Pancreas (tissue), 10 donors: ENCODE results near the gene NAIF1. TPM values are rescaled to one million over a fixed set of nuclear protein-coding genes. Genes with fewer than 3 reads are reported as not detected.

Source experiments
- ATAC-seq, 4 donors: fragments of 200-7000 bp; cut with Tn5 transposase; one replicate each; pipeline versions ENCODE4 v1.8.0 to v1.9.1; 2020; ENCODE audit warnings: mild to moderate bottlenecking in 4 of 4, moderate library complexity in 4 of 4
- DNase-seq, 6 donors: peaks; one replicate each; pipeline ENCODE4 v3.0.0-alpha.2; 2020
- FAIRE-seq: peaks from 2 replicates; lab custom pipeline; 2012; peaks lifted over from hg19 to GRCh38; lab: Jason Lieb, UNC
- H3K27ac ChIP-seq, 4 donors: fragments of 200-600 bp; sonication (generic); 1 replicate in 3 of 4; 2 replicates in 1 of 4; pipeline versions ENCODE4 v1.5.0 to v1.8.0; 2020
- H3K27me3 ChIP-seq, 4 donors: fragments of 200-600 bp; one replicate each; pipeline ENCODE4 v1.8.0; 2021
- H3K36me3 ChIP-seq, 3 donors: fragments of 200-600 bp; sonication (generic) in 1 of 3; one replicate each; pipeline versions ENCODE4 v1.5.0 to v1.8.0; 2020 to 2021
- H3K4me1 ChIP-seq, 3 donors: fragments of 200-600 bp; one replicate each; pipeline ENCODE4 v1.8.0; 2021
- H3K4me3 ChIP-seq, 4 donors: fragments of 200-600 bp; sonication (generic) in 2 of 4; one replicate each; pipeline versions ENCODE4 v1.5.0 to v1.8.0; 2020 to 2021
- H3K9me3 ChIP-seq, 4 donors: fragments of 200-600 bp; one replicate each; pipeline ENCODE4 v1.8.0; 2021
- CTCF ChIP-seq, 4 donors: fragments of 200-600 bp; sonication (generic) in 3 of 4; IDR thresholded peaks; one replicate each; pipeline versions ENCODE4 v1.5.0 to v1.8.0; 2021; ENCODE audit warnings: antibody characterized with exemption in 4 of 4
- WGBS, 2 donors: extraction: QIAGEN DNeasy Blood & Tissue Kit; methylation state at CpG; one replicate each; pipeline ENCODE4 v1.1.7; 2013; 5-methylcytosine and 5-hydroxymethylcytosine counted together
- intact Hi-C, 3 donors: fragments of 100-400 bp; cut with DNase I; formaldehyde crosslinking; loops; one replicate each; pipeline versions ENCODE4 v1.11.1 to v1.14.2; 2022
- polyA plus RNA-seq, 2 donors: library from polyadenylated mRNA; stranded (reverse); fragments of 200-250 nt; gene quantifications; one replicate each; pipeline ENCODE4 v1.2.3, GENCODE V29; 2013
- total RNA-seq, 6 donors: library from RNA; stranded (reverse); fragmentation: NEBNext Ultra II Directional in 4 of 6; extraction: Animal tissue kit (Norgen Biotek cat#: 25700) in 4 of 6; gene quantifications; one replicate each; pipeline versions ENCODE4 v1.2.1 to v1.2.4, GENCODE V29; 2021 to 2023
- donor health status: healthy with polysubstance abuse.
- donor health status: DM: no; HTN: no; CAD: no; lungs with moderate emphysema.
- donor health status: DM: no; HTN: no; CAD: no.
- donor health status: control.
- donor health status: control.
- donor health status: Bipolar disorder and iron deficiency.
- donor health status: DM: yes; HTN: yes; CAD: no.
- donor health status: DM: no; HTN: no; CAD: no.
- donor health status: DM: no; HTN: no; CAD: no.
- donor health status: DM: yes; HTN: yes; CAD: no.

NAIF1 gene
- total and polyA plus RNA-seq, 8 donors, result 3.0 to 6.8 (median 4.2) TPM

GRCh38 chr9:128085943-128086342 lies 18.8 kb upstream of the NAIF1 start:
- no peaks in the 10 kb centered on the region for H3K36me3 ChIP-seq
- H3K4me3 ChIP-seq, result no peak overlapping the region
- intact Hi-C loops, result no loop called here
- no peak overlapping the region for H3K27ac ChIP-seq
- H3K4me1 ChIP-seq, result peaks cover 0 to 12% (median 4%) of the 10 kb centered on the region in 3 donors
- ATAC-seq (no peak), DNase-seq (no peak), FAIRE-seq (no peak)
- no peaks in the 10 kb centered on the region for H3K27me3 ChIP-seq
- no peaks in the 10 kb centered on the region for H3K9me3 ChIP-seq
- TF ChIP-seq CTCF (IDR thresholded peaks at IDR 0.05), result no peak
- 63 to 89% methylated on average over 4 of the region's 4 CpGs for WGBS, 2 donors

GRCh38 chr9:128084746-128085145 lies 17.6 kb upstream of the NAIF1 start:
- WGBS, 2 donors, result 85 to 87% methylated on average over 4 of the region's 4 CpGs
- FAIRE-seq (no peak), ATAC-seq (no peak), DNase-seq (no peak)
- no peaks in the 10 kb centered on the region for H3K27me3 ChIP-seq
- intact Hi-C loops, result no loop called here
- no peaks in the 10 kb centered on the region for H3K9me3 ChIP-seq
- no peaks in the 10 kb centered on the region for H3K36me3 ChIP-seq
- TF ChIP-seq CTCF (IDR thresholded peaks at IDR 0.05), result no peak
- H3K4me3 ChIP-seq, result no peak overlapping the region
- H3K27ac ChIP-seq, result no peak overlapping the region
- peaks cover 4 to 19% (median 10%) of the 10 kb centered on the region in 3 donors for H3K4me1 ChIP-seq

- H3K9me3 ChIP-seq, result no peaks in the 10 kb centered on the region
- no peak for TF ChIP-seq CTCF (IDR thresholded peaks at IDR 0.05)
- no peaks in the 10 kb centered on the region for H3K27me3 ChIP-seq
- peaks cover 18 to 39% (median 33%) of the 10 kb centered on the region in 3 donors for H3K4me1 ChIP-seq
- no peak overlapping the region for H3K4me3 ChIP-seq
- no peak for ATAC-seq
- 58 to 61% methylated on average over 7 of the region's 7 CpGs for WGBS, 2 donors
- FAIRE-seq, result no peak
- intact Hi-C loops, result no loop called here
- no peak for DNase-seq
- H3K27ac ChIP-seq, result peak overlapping the region in 1 of 4 donors; percentile 28
- H3K36me3 ChIP-seq, result no peaks in the 10 kb centered on the region
Measured at GRCh38 chr9:128082151-128082550, 15.0 kb upstream of the NAIF1 start.

GRCh38 chr9:128081056-128081455 lies 13.9 kb upstream of the NAIF1 start:
- WGBS, 2 donors, result 58 to 67% methylated on average over 3 of the region's 3 CpGs

More at GRCh38 chr9:128081056-128081455, 13.9 kb upstream of the NAIF1 start:
- no peak for TF ChIP-seq CTCF (IDR thresholded peaks at IDR 0.05)
- no peak overlapping the region for H3K4me3 ChIP-seq
- DNase-seq, result peak in 1 of 6 donors; percentile 15
- H3K36me3 ChIP-seq, result no peaks in the 10 kb centered on the region
- H3K9me3 ChIP-seq, result no peaks in the 10 kb centered on the region
- H3K27ac ChIP-seq, result peak overlapping the region in 2 of 4 donors; percentile 27 to 37
- intact Hi-C loops, result no loop called here
- no peaks in the 10 kb centered on the region for H3K27me3 ChIP-seq
- FAIRE-seq, result no peak
- peaks cover 18 to 39% (median 33%) of the 10 kb centered on the region in 3 donors for H3K4me1 ChIP-seq
- peak in 2 of 4 donors; percentile 12 to 32 for ATAC-seq
